ENCODE results near the gene NKG7. TPM values are rescaled to one million over a fixed set of nuclear protein-coding genes. Genes with fewer than 3 reads are reported as not detected.

The NKG7 gene
- total and polyA plus RNA-seq, 9 donors, result 0.40 to 4.4 (median 1.6) TPM

DNA sequence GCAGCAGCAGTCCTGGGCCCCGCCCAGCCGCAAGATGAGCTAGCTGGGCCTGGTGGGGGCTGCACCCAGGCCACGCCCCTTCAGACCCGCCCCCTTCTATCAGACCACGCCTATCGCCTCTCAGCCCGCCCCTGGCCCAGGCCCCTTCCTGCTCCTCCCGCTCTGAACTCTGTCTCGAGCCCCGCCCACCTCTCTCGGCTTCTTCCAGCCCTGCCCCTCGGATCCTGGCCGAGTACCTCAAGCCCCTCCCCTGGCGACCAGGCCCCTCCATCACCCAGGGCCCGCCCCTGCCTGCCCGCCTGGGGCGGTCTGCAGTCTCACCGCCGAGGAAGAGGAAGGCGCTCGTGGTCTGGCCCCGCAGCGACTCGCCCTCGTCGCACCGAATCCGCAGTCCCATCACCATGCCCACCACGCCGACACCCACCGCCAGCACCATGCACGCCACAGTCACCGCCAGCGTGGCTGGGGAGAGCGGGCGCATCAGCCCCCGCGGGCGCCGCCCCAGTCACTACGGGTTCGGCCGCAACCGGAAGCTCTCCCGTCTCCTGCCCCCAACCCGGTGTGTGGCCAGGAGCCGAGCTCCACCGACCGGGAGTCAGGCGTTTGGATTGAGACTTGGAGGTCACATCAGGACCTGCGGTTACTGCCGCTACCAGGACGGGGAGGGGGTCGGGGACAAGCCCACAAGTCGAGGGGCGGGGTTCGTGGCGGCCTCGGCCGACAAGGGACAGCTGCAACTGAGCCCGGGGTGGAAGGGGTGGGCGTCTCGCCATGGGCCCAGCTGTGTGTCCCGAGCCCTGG is 4.7 kb downstream of the NKG7 start:
- DNase-seq, result peak; percentile 99 to 100 (median 100)
- WGBS, 3 donors, result 1% methylated on average over 62 to 64 of the region's 64 CpGs
- Histone ChIP-seq H3K27me3 (no peaks in the 10 kb centered on the region), H3K9me3 (no peaks in the 10 kb centered on the region), H3K27ac (peak overlapping the region; percentile 74 to 80), H3K36me3 (no peaks in the 10 kb centered on the region), H3K4me3 (peak overlapping the region; percentile 95), H3K4me1 (ENCODE audit: insufficient read depth) (peaks cover 7% of the 10 kb centered on the region)
- no peak for TF ChIP-seq POLR2A (IDR thresholded peaks at IDR 0.05)
- TF ChIP-seq EP300 (IDR thresholded peaks at IDR 0.05), result no peak
- TF ChIP-seq, protein P1, sequence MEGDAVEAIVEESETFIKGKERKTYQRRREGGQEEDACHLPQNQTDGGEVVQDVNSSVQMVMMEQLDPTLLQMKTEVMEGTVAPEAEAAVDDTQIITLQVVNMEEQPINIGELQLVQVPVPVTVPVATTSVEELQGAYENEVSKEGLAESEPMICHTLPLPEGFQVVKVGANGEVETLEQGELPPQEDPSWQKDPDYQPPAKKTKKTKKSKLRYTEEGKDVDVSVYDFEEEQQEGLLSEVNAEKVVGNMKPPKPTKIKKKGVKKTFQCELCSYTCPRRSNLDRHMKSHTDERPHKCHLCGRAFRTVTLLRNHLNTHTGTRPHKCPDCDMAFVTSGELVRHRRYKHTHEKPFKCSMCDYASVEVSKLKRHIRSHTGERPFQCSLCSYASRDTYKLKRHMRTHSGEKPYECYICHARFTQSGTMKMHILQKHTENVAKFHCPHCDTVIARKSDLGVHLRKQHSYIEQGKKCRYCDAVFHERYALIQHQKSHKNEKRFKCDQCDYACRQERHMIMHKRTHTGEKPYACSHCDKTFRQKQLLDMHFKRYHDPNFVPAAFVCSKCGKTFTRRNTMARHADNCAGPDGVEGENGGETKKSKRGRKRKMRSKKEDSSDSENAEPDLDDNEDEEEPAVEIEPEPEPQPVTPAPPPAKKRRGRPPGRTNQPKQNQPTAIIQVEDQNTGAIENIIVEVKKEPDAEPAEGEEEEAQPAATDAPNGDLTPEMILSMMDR (IDR thresholded peaks at IDR 0.05), result no peak
- intact Hi-C loops (cut with DNase I), result loop anchor here in 1 of 4 donors (2.0 to 10.0 kb wide), 2 partner anchors 27 to 337 kb away; no protein-coding TSS in a partner anchor

DNA sequence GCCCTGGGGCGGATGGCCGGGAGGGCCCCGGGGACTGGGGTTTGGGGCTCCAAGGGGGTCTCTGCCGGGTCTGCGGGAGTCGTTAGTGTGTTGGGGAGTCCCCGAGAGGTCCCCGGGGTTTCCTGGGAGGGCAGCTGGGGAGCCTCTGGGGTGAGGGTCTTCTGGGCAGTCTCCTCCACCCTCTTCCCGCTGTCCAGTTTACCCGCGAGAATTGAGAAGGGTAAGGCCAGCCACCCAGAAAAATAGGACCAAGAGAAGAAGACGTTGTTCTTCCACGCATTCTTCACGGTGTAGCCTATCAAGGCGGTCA is 5.2 kb downstream of the NKG7 start:
- peak in 1 of 5 donors; percentile 73 for DNase-seq
- Histone ChIP-seq H3K36me3 (no peaks in the 10 kb centered on the region), H3K4me1 (ENCODE audit: insufficient read depth) (peaks cover 7% of the 10 kb centered on the region), H3K27me3 (no peaks in the 10 kb centered on the region), H3K27ac (peak overlapping the region; percentile 74 to 80), H3K9me3 (no peaks in the 10 kb centered on the region), H3K4me3 (peak overlapping the region; percentile 95)
- TF ChIP-seq EP300 (IDR thresholded peaks at IDR 0.05) (no peak), POLR2A (IDR thresholded peaks at IDR 0.05) (peak; percentile 94)
- intact Hi-C loops (cut with DNase I), result loop anchor here in 1 of 4 donors (2.0 to 10.0 kb wide), 2 partner anchors 26 to 338 kb away; no protein-coding TSS in a partner anchor
- WGBS, 3 donors, result 0% methylated on average over 15 of the region's 15 CpGs

GRCh38 chr19:51366389-51367254 is 5.8 kb downstream of the NKG7 start:
- TF ChIP-seq EP300 (IDR thresholded peaks at IDR 0.05) (no peak), POLR2A (IDR thresholded peaks at IDR 0.05) (peak; percentile 92)
- intact Hi-C loops (cut with DNase I), result loop anchor here in 2 of 4 donors (1.0 to 10.0 kb wide), 3 partner anchors 26 to 338 kb away; no protein-coding TSS in a partner anchor
- WGBS, 3 donors, result 0 to 1% (median 0%) methylated on average over 51 to 54 of the region's 54 CpGs
- peaks cover 7% of the 10 kb centered on the region for H3K4me1 ChIP-seq (ENCODE audit: insufficient read depth)
- H3K9me3 ChIP-seq, result no peaks in the 10 kb centered on the region
- peak overlapping the region; percentile 95 for H3K4me3 ChIP-seq
- H3K27ac ChIP-seq, result peak overlapping the region; percentile 74 to 88
- H3K27me3 ChIP-seq, result no peaks in the 10 kb centered on the region
- no peaks in the 10 kb centered on the region for H3K36me3 ChIP-seq
- DNase-seq, result peak; percentile 97 to 99 (median 98)

DNA sequence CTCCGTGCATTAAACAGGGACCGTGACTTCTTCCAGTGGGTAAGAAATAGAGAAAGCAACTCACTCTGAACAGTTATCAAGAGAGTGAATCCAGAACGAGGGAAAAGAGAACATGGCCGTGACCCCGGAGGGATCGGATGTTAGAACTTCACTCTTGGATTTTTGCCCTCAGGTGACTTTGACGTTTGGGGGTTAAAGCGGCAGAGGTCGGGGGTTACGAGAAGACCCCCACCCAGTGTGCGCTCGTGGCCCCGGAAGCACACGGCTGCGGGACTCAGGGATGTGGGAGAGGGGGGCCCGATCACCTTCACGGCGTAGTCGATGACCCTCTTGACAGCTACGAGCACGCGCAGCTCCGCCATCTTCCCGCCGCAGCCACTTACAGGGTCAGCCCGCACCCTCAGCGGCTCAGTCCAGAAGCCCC is 6.5 kb downstream of the NKG7 start, which contains the start of gene ETFB:
ETFB (minus strand) TSS at position 424 of the 424 bp plus-strand sequence; CDS start at position 362, 62 bp downstream.
- no peaks in the 10 kb centered on the region for H3K9me3 ChIP-seq
- TF ChIP-seq POLR2A (IDR thresholded peaks at IDR 0.05), result no peak
- TF ChIP-seq, protein P1 (IDR thresholded peaks at IDR 0.05), result no peak
- no peaks in the 10 kb centered on the region for H3K36me3 ChIP-seq
- no peaks in the 10 kb centered on the region for H3K27me3 ChIP-seq
- peaks cover 7% of the 10 kb centered on the region for H3K4me1 ChIP-seq (ENCODE audit: insufficient read depth)
- intact Hi-C loops (cut with DNase I), result loop anchor here in 2 of 4 donors (1.0 to 10.0 kb wide), 3 partner anchors 25 to 339 kb away; no protein-coding TSS in a partner anchor
- no peak for DNase-seq
- WGBS, 3 donors, result 0 to 1% (median 1%) methylated on average over 22 to 27 of the region's 27 CpGs
- H3K4me3 ChIP-seq, result peak within 1 kb of the TSS; percentile 95
- peak within 1 kb of the TSS; percentile 74 to 88 for H3K27ac ChIP-seq
